ENCODE measurements around the gene GON4L. TPM values are rescaled to one million over a fixed set of nuclear protein-coding genes. Genes with fewer than 3 reads are reported as not detected.

The GON4L gene
- total RNA-seq, 1 donor from 2014 or later = 59.5 TPM

- TF ChIP-seq CTCF (conservative IDR thresholded peaks at IDR 0.05) = no peak
- H3K27ac Mint-ChIP-seq (ENCODE audit: unreplicated experiment) = peak overlapping the region; percentile 52
- H3K4me1 Mint-ChIP-seq = peaks cover 6% of the 10 kb centered on the region
- H3K27me3 Mint-ChIP-seq (ENCODE audit: low read depth) = no peaks in the 10 kb centered on the region
- DNase-seq (ENCODE audit: low read depth, low spot score) = no peak
- H3K4me3 Mint-ChIP-seq = peak overlapping the region; percentile 92
- H3K36me3 Mint-ChIP-seq (ENCODE audit: low read depth) = no peaks in the 10 kb centered on the region
- H3K9me3 Mint-ChIP-seq = no peaks in the 10 kb centered on the region
Observed at GRCh38 chr1:155744711-155745283, 112.2 kb downstream of the GON4L start.

- Mint-ChIP-seq H3K36me3 (ENCODE audit: low read depth) (no peaks in the 10 kb centered on the region), H3K4me1 (peaks cover 6% of the 10 kb centered on the region), H3K4me3 (no peak overlapping the region), H3K9me3 (no peaks in the 10 kb centered on the region), H3K27me3 (ENCODE audit: low read depth) (no peaks in the 10 kb centered on the region), H3K27ac (ENCODE audit: unreplicated experiment) (no peak overlapping the region)
- DNase-seq (ENCODE audit: low read depth, low spot score) = no peak
- no peak for TF ChIP-seq CTCF (conservative IDR thresholded peaks at IDR 0.05)
Observed at GRCh38 chr1:155741908-155742307, 115.1 kb downstream of the GON4L start.

GRCh38 chr1:155740995-155741394, 116.0 kb downstream of the GON4L start:
- Mint-ChIP-seq H3K27me3 (ENCODE audit: low read depth) (no peaks in the 10 kb centered on the region), H3K27ac (ENCODE audit: unreplicated experiment) (no peak overlapping the region), H3K4me1 (peaks cover 6% of the 10 kb centered on the region), H3K36me3 (ENCODE audit: low read depth) (peaks cover 5% of the 10 kb centered on the region), H3K4me3 (peak overlapping the region; percentile 59), H3K9me3 (no peaks in the 10 kb centered on the region)
- no peak for DNase-seq (ENCODE audit: low read depth, low spot score)
- TF ChIP-seq CTCF (conservative IDR thresholded peaks at IDR 0.05) = no peak

- DNase-seq (ENCODE audit: low read depth, low spot score) = peak; percentile 57
- Mint-ChIP-seq H3K4me3 (no peak overlapping the region), H3K9me3 (no peaks in the 10 kb centered on the region), H3K27ac (ENCODE audit: unreplicated experiment) (no peak overlapping the region), H3K27me3 (ENCODE audit: low read depth) (no peaks in the 10 kb centered on the region), H3K4me1 (peaks cover 6% of the 10 kb centered on the region), H3K36me3 (ENCODE audit: low read depth) (peaks cover 3% of the 10 kb centered on the region)
- peak; percentile 78 for TF ChIP-seq CTCF (conservative IDR thresholded peaks at IDR 0.05)
Observed at GRCh38 chr1:155729031-155729898, 127.7 kb downstream of the GON4L start.

DNA sequence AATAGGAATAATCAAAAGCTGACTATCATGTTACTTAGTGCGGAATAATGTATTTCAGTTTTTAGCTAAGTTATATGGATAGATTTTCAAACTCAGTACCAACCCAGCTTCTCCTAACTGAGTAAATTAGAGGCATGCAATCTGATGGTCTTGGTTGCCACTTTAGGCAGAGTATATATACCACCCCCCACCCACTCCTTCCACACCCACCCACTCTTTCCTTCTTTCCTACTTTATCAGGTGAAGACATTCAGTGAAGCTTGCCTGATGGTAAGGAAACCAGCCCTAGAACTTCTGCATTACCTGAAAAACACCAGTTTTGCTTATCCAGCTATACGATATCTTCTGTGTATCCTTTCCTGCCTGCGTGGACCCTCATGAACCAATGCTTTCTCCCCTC, 131.9 kb downstream of the GON4L start:
- Mint-ChIP-seq H3K4me3 (no peak overlapping the region), H3K9me3 (no peaks in the 10 kb centered on the region), H3K4me1 (peaks cover 6% of the 10 kb centered on the region), H3K36me3 (ENCODE audit: low read depth) (no peaks in the 10 kb centered on the region), H3K27me3 (ENCODE audit: low read depth) (no peaks in the 10 kb centered on the region), H3K27ac (ENCODE audit: unreplicated experiment) (no peak overlapping the region)
- DNase-seq (ENCODE audit: low read depth, low spot score) = no peak
- TF ChIP-seq CTCF (conservative IDR thresholded peaks at IDR 0.05) = no peak

Measured in neural crest cell (in vitro differentiated cells).